NCI-H524 (cell line): ENCODE data around the gene NREP.
A peak's percentile ranks its signal among the peaks of the same experiment; 100 is the strongest.

ENCODE experiments used
- DNase-seq, 2 experiments: peaks; one replicate each; lab custom pipeline; 2025; lab: John Stamatoyannopoulos, UW

Gene NREP

GRCh38 chr5:111697215-111697614 lies 59.8 kb downstream of the NREP start:
- DNase-seq: peak; percentile 4 to 70

DNA sequence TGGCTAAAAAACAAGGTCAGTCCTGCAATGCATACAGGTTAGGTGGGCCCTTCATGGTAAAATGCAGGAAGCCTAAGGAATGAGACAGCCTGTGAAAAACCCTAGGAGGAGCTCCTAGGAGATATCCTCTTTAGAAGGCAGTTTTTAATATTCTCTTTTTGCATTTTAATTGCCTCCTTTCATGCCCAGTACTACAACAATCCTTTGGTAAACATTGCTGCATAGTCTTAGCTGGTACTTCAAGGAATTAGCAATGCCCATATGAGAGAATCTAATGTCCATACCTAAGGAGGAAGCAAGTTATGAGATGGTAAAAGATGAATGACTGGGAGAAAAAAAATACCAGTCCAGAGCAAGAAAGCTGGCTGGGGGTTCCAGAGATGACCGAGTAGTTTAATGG lies 61.0 kb downstream of the NREP start:
- DNase-seq: no peak

DNA sequence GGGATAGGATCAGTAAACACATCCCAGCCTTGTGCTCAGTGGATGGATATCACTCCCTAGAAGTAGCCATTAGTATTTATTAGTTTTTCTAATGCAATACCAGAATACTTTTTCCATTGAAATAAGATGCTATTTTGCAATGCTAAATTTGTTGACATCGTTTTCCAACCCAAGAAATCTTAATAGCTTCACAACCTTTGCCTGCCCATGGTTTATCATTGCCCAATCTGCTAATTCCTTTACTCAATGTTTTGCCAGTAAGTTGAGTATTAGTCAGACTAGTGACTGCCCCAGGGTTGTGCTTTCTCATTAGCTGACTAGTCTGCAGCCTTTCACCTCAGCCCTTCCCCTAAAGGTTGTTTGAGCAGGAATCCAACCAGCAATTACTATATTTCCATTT lies 62.9 kb downstream of the NREP start:
- DNase-seq: no peak

DNA sequence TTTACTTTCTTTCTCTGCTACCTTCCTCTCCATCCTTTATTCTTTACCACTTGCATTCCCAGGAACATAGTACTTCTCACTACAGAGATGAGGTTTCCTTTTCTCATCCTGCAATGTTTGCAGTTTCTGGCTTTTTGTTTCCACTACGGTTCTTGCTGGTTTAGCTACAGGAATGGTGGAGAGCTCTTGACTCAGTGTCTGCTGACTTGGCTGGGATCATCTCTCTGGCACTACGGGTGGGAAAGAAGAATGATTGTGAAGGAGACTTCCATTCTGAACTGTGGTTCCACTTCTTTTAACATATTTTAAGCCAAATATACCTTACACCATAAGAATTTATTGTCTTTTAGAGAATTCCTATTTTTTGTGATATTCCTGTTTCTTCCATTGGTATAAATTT lies 65.1 kb downstream of the NREP start:
- no peak for DNase-seq

- no peak for DNase-seq
These were observed 65.5 kb downstream of the NREP start for GRCh38 chr5:111691508-111691907.

- DNase-seq: no peak
These were observed 67.5 kb downstream of the NREP start for GRCh38 chr5:111689357-111689935.

DNA sequence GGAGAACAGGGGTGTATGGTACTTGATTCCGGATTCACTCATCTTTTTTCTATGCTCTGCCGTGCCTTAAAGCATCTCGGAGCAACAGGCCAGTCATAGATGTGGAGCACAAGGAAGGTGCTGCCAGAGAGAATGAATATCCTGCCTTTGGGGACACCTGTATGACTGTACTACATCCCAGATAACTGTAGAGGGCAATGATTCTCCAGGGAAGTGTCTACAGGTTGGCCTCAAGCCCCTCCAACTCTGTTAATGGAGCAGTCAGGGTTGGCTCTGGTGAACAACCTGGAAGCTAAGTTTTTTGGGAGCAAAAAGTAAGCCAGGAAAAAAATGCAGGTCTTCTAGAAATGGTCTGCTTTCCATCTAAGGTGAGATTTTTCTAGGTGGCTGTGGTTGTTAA lies 71.0 kb downstream of the NREP start:
- peak; percentile 33 to 74 for DNase-seq

- DNase-seq: no peak
These were observed 74.4 kb downstream of the NREP start for GRCh38 chr5:111682641-111683040.

GRCh38 chr5:111682121-111682520 lies 74.9 kb downstream of the NREP start:
- no peak for DNase-seq

DNA sequence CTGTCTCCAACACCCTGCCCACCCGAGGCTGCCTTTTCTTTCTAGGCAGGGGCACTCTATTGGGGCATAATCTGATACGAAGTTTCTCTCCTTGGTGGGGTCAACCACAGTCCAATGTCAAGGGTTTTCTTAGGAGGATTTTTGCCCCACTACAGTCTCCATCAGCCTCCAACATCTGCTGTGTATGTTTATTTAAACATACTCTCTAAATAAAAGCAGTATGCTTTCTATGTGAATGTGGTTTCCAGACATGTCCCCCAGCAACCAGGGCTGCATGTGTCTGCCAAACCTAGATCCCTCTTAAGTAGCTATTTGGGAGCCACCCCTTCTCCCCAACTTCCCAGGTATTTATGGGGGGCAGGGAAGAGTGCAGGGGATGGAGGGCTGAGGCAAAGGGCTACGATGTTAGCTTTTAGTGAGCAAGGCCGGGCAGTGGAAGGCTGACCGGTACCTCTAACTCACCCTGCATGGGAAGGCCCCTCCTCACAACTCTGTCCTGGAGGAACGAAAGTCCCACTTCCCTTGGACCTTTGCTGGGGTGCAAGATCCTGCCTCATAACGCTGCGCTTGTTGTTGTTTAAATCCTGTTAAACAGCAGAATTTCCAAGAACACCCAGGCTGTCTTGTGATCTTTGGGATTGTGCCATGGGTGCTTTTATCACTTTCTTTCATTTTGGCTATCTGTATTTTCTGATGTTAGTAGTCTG lies 75.4 kb downstream of the NREP start:
- no peak for DNase-seq

GRCh38 chr5:111680737-111681413 lies 76.1 kb downstream of the NREP start:
- no peak for DNase-seq

GRCh38 chr5:111679611-111680010 lies 77.4 kb downstream of the NREP start:
- DNase-seq: no peak
